WTC11 (cell line): ENCODE results near the gene MOV10.

Experiments used
- ATF1 ChIP-seq: sonication (generic); formaldehyde crosslinking; IDR thresholded peaks from 2 replicates; pipeline ENCODE4 v1.8.1; 2023; ENCODE audit warnings: mild to moderate bottlenecking, moderate library complexity, missing genetic modification reagents
- ESRRA ChIP-seq: sonication (generic); formaldehyde crosslinking; IDR thresholded peaks from 2 replicates; pipeline ENCODE4 v1.8.1; 2022; ENCODE audit warnings: mild to moderate bottlenecking, missing genetic modification reagents, borderline replicate concordance
- OVOL2 ChIP-seq: fragments of 250-450 bp; sonication (Bioruptor Pico); IDR thresholded peaks from 2 replicates; pipeline ENCODE4 v1.9.0; 2021; ENCODE audit warnings: mild to moderate bottlenecking, borderline replicate concordance
- TEAD4 ChIP-seq: sonication (generic); formaldehyde crosslinking; IDR thresholded peaks from 2 replicates; pipeline ENCODE4 v1.8.0; 2022; ENCODE audit warnings: mild to moderate bottlenecking, missing genetic modification reagents
- ZBTB21 ChIP-seq: sonication (generic); formaldehyde crosslinking; IDR thresholded peaks from 2 replicates; pipeline ENCODE4 v1.8.1; 2023; ENCODE audit warnings: mild to moderate bottlenecking, missing genetic modification reagents, borderline replicate concordance
- TF ChIP-seq, protein P1 (sequence below): fragments of 200-600 bp; IDR thresholded peaks from 2 replicates; pipeline ENCODE4 v1.8.0; 2022; ENCODE audit warnings: antibody characterized with exemption
- TF ChIP-seq, protein P2 (sequence below): sonication (generic); formaldehyde crosslinking; IDR thresholded peaks from 2 replicates; pipeline ENCODE4 v1.8.1; 2022; ENCODE audit warnings: low read depth, missing genetic modification reagents, borderline replicate concordance
- TF ChIP-seq, protein P3 (sequence below): sonication (generic); formaldehyde crosslinking; IDR thresholded peaks from 2 replicates; pipeline ENCODE4 v1.8.1; 2022; ENCODE audit warnings: missing genetic modification reagents, borderline replicate concordance
- TF ChIP-seq, protein P4 (sequence below): sonication (generic); formaldehyde crosslinking; IDR thresholded peaks from 2 replicates; pipeline ENCODE4 v1.8.1; 2023; ENCODE audit warnings: mild to moderate bottlenecking, missing genetic modification reagents
- TF ChIP-seq, protein P5 (sequence below): sonication (generic); formaldehyde crosslinking; IDR thresholded peaks from 2 replicates; pipeline ENCODE4 v1.8.0; 2022; ENCODE audit warnings: mild to moderate bottlenecking, missing genetic modification reagents
- TF ChIP-seq, protein P6 (sequence below): sonication (generic); formaldehyde crosslinking; conservative IDR thresholded peaks from 2 replicates; pipeline ENCODE4 v1.8.1; 2022; ENCODE audit warnings: mild to moderate bottlenecking, missing genetic modification reagents
- TF ChIP-seq, protein P7 (sequence below): sonication (generic); formaldehyde crosslinking; IDR thresholded peaks from 2 replicates; pipeline ENCODE4 v1.8.0; 2022; ENCODE audit warnings: mild to moderate bottlenecking, missing genetic modification reagents

DNA sequence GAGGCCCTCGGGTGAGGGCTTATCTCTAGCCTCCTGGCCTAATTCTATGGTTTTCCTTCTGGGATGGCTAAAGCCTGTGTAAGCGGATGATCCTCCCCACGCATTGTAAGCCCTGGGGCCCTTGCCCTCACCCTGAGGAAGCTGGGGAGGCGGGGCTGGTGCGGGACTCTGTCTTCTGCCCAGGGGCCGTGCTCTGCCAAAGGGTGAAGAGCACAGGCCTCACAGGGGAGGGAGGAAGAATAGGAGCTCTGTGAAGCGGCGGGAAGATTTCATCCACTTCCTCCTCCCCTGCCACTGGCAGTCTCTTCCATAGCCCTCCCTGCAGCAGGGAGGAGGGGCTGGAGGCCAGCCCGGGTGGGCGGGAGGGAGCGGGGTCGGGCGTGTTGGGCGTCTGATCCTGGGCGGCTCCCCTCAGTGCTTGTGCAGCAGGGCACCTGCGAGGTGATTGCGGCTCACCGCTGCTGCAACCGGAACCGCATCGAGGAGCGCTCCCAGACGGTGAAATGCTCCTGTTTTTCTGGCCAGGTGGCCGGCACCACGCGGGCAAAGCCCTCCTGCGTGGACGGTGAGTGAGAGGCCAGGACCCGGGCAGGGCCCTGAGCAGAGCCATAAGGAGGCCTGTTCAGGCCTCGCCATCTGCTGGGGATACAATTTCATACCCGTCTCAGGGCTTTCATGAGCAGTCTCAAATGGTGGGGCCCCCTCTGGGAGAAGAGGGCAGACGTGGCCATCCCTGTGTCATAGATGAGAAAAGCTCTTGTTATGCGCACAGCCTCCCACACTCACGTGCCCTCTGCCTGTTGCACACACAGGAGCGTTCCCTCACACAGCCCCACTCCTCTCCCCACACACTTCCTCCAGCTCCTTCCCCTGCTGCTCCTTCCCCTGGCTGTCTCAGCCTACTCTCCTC, 48.4 kb downstream of the MOV10 start:
- TF ChIP-seq ZBTB21 (CRISPR knock-in tag) (no peak), TEAD4 (CRISPR knock-in tag) (no peak), OVOL2 (CRISPR knock-in tag) (no peak), ESRRA (CRISPR knock-in tag) (no peak), ATF1 (no peak)
- TF ChIP-seq, protein P1, sequence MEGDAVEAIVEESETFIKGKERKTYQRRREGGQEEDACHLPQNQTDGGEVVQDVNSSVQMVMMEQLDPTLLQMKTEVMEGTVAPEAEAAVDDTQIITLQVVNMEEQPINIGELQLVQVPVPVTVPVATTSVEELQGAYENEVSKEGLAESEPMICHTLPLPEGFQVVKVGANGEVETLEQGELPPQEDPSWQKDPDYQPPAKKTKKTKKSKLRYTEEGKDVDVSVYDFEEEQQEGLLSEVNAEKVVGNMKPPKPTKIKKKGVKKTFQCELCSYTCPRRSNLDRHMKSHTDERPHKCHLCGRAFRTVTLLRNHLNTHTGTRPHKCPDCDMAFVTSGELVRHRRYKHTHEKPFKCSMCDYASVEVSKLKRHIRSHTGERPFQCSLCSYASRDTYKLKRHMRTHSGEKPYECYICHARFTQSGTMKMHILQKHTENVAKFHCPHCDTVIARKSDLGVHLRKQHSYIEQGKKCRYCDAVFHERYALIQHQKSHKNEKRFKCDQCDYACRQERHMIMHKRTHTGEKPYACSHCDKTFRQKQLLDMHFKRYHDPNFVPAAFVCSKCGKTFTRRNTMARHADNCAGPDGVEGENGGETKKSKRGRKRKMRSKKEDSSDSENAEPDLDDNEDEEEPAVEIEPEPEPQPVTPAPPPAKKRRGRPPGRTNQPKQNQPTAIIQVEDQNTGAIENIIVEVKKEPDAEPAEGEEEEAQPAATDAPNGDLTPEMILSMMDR = no peak
- TF ChIP-seq, protein P2, sequence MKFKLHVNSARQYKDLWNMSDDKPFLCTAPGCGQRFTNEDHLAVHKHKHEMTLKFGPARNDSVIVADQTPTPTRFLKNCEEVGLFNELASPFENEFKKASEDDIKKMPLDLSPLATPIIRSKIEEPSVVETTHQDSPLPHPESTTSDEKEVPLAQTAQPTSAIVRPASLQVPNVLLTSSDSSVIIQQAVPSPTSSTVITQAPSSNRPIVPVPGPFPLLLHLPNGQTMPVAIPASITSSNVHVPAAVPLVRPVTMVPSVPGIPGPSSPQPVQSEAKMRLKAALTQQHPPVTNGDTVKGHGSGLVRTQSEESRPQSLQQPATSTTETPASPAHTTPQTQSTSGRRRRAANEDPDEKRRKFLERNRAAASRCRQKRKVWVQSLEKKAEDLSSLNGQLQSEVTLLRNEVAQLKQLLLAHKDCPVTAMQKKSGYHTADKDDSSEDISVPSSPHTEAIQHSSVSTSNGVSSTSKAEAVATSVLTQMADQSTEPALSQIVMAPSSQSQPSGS (CRISPR knock-in tag) = no peak
- TF ChIP-seq, protein P3, sequence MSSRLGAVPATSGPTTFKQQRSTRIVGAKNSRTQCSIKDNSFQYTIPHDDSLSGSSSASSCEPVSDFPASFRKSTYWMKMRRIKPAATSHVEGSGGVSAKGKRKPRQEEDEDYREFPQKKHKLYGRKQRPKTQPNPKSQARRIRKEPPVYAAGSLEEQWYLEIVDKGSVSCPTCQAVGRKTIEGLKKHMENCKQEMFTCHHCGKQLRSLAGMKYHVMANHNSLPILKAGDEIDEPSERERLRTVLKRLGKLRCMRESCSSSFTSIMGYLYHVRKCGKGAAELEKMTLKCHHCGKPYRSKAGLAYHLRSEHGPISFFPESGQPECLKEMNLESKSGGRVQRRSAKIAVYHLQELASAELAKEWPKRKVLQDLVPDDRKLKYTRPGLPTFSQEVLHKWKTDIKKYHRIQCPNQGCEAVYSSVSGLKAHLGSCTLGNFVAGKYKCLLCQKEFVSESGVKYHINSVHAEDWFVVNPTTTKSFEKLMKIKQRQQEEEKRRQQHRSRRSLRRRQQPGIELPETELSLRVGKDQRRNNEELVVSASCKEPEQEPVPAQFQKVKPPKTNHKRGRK (CRISPR knock-in tag) = no peak
- TF ChIP-seq, protein P4, sequence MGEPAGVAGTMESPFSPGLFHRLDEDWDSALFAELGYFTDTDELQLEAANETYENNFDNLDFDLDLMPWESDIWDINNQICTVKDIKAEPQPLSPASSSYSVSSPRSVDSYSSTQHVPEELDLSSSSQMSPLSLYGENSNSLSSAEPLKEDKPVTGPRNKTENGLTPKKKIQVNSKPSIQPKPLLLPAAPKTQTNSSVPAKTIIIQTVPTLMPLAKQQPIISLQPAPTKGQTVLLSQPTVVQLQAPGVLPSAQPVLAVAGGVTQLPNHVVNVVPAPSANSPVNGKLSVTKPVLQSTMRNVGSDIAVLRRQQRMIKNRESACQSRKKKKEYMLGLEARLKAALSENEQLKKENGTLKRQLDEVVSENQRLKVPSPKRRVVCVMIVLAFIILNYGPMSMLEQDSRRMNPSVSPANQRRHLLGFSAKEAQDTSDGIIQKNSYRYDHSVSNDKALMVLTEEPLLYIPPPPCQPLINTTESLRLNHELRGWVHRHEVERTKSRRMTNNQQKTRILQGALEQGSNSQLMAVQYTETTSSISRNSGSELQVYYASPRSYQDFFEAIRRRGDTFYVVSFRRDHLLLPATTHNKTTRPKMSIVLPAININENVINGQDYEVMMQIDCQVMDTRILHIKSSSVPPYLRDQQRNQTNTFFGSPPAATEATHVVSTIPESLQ = no peak
- TF ChIP-seq, protein P5, sequence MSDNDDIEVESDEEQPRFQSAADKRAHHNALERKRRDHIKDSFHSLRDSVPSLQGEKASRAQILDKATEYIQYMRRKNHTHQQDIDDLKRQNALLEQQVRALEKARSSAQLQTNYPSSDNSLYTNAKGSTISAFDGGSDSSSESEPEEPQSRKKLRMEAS (CRISPR knock-in tag) = peak; percentile 22; the same call in 1 of the 2 replicates
- TF ChIP-seq, protein P6, sequence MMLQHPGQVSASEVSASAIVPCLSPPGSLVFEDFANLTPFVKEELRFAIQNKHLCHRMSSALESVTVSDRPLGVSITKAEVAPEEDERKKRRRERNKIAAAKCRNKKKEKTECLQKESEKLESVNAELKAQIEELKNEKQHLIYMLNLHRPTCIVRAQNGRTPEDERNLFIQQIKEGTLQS (CRISPR knock-in tag) = no peak
- TF ChIP-seq, protein P7, sequence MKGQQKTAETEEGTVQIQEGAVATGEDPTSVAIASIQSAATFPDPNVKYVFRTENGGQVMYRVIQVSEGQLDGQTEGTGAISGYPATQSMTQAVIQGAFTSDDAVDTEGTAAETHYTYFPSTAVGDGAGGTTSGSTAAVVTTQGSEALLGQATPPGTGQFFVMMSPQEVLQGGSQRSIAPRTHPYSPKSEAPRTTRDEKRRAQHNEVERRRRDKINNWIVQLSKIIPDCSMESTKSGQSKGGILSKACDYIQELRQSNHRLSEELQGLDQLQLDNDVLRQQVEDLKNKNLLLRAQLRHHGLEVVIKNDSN (CRISPR knock-in tag) = no peak
